SK-N-MC (cell line): ENCODE data around the gene NDUFS8.

Experiments
- EZH2 ChIP-seq: fragments of 200-600 bp; sonication (generic); IDR thresholded peaks from one replicate; pipeline ENCODE4 v1.6.1; 2017; ENCODE audit warnings: antibody characterized with exemption
- FOXP2 ChIP-seq: optimal IDR thresholded peaks from 2 replicates; pipeline ENCODE3; 2011; ENCODE audit warnings: mild to moderate bottlenecking, moderate library complexity; ENCODE audit not compliant: insufficient read depth; ENCODE audit errors: extremely low read length, control extremely low read depth
- POLR2AphosphoS5 ChIP-seq: IDR thresholded peaks from 2 replicates; pipeline ENCODE4 v1.6.1; 2012; ENCODE audit warnings: mild to moderate bottlenecking, low read depth, low read length, borderline replicate concordance

DNA sequence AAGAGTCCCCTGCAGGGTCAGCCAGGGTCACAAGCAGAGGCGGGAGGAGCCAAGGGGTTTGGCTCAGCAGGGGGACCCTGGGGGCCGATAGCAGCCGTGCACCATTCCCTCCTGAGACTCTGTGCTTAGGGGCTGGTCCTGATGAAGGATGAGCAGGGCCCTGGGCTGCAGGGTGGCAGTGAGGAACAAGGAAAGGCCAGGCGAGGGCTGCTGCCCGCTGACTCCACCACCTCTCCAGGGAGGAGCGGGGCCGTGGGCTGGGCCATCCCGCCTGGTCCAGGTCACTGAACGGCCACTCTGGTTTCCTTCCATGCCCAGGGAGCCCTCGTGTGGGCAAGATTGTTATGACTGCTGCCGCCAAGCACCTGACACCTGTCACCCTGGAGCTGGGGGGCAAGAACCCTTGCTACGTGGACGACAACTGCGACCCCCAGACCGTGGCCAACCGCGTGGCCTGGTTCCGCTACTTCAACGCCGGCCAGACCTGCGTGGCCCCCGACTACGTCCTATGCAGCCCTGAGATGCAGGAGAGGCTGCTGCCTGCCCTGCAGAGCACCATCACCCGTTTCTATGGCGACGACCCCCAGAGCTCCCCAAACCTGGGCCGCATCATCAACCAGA, 9.2 kb upstream of the NDUFS8 start:
- TF ChIP-seq POLR2AphosphoS5 (no peak), EZH2 (no peak), FOXP2 (no peak)
